ENCODE results near the gene IFITM10. TPM values are rescaled to one million over a fixed set of nuclear protein-coding genes. Genes with fewer than 3 reads are reported as not detected.

Gene IFITM10
- total RNA-seq, 3 donors from 2014 or later, result 0.46 to 2.8 (median 1.9) TPM

GRCh38 chr11:1733009-1733715, 17.2 kb downstream of the IFITM10 start:
- no peak for ATAC-seq
- intact Hi-C loops (cut with DNase I, micrococcal nuclease), result no loop called here

GRCh38 chr11:1732418-1733008, 17.9 kb downstream of the IFITM10 start:
- ATAC-seq, result no peak
- DNase-seq, result no peak
- Histone ChIP-seq H3K9me3 (peaks cover 13% of the 10 kb centered on the region), H3K4me1 (ENCODE audit: low read depth) (no peaks in the 10 kb centered on the region), H3K36me3 (ENCODE audit: low read depth) (no peaks in the 10 kb centered on the region), H3K4me3 (no peak overlapping the region)
- no peak for TF ChIP-seq CTCF (IDR thresholded peaks at IDR 0.05)
- intact Hi-C loops (cut with DNase I, micrococcal nuclease), result no loop called here

More at GRCh38 chr11:1733009-1733715, 17.2 kb downstream of the IFITM10 start:
- Histone ChIP-seq H3K9me3 (peaks cover 13% of the 10 kb centered on the region), H3K4me1 (ENCODE audit: low read depth) (no peaks in the 10 kb centered on the region), H3K4me3 (no peak overlapping the region), H3K36me3 (ENCODE audit: low read depth) (no peaks in the 10 kb centered on the region)
- TF ChIP-seq CTCF (IDR thresholded peaks at IDR 0.05), result no peak
- DNase-seq, result no peak

GRCh38 chr11:1731451-1732059, 18.8 kb downstream of the IFITM10 start:
- Histone ChIP-seq H3K36me3 (ENCODE audit: low read depth) (no peaks in the 10 kb centered on the region), H3K4me1 (ENCODE audit: low read depth) (no peaks in the 10 kb centered on the region), H3K4me3 (no peak overlapping the region), H3K9me3 (peaks cover 4% of the 10 kb centered on the region)
- intact Hi-C loops (cut with DNase I, micrococcal nuclease), result no loop called here
- DNase-seq, result no peak
- ATAC-seq, result no peak
- no peak for TF ChIP-seq CTCF (IDR thresholded peaks at IDR 0.05)

- TF ChIP-seq CTCF (IDR thresholded peaks at IDR 0.05), result no peak
- intact Hi-C loops (cut with DNase I, micrococcal nuclease), result no loop called here
- no peak overlapping the region for H3K4me3 ChIP-seq
- H3K4me1 ChIP-seq (ENCODE audit: low read depth), result no peaks in the 10 kb centered on the region
- H3K36me3 ChIP-seq (ENCODE audit: low read depth), result no peaks in the 10 kb centered on the region
- H3K9me3 ChIP-seq, result no peaks in the 10 kb centered on the region
- no peak for DNase-seq
- ATAC-seq, result no peak
Observed at GRCh38 chr11:1730059-1730629, 20.3 kb downstream of the IFITM10 start.

GRCh38 chr11:1729692-1730011, 20.7 kb downstream of the IFITM10 start:
- intact Hi-C loops (cut with DNase I, micrococcal nuclease), result no loop called here
- no peak for TF ChIP-seq CTCF (IDR thresholded peaks at IDR 0.05)
- H3K36me3 ChIP-seq (ENCODE audit: low read depth), result no peaks in the 10 kb centered on the region
- no peaks in the 10 kb centered on the region for H3K9me3 ChIP-seq
- no peak overlapping the region for H3K4me3 ChIP-seq
- H3K4me1 ChIP-seq (ENCODE audit: low read depth), result no peaks in the 10 kb centered on the region
- DNase-seq (no peak), ATAC-seq (no peak)
